OCI-LY3 (cell line): ENCODE results near the gene TTC21A.

Source experiments
- H2AFZ ChIP-seq: fragments of 200-600, 300-600 bp; shearing (Covaris generic); 2 replicates; pipeline ENCODE4 v1.6.0; 2014; ENCODE audit warnings: antibody characterized with exemption, low read depth, low read length
- H3K27ac ChIP-seq: fragments of 200-600, 300-600 bp; sonication (generic); 2 replicates; pipeline ENCODE4 v1.5.1; 2014; ENCODE audit warnings: mild to moderate bottlenecking, low read length, moderate library complexity, mixed read lengths
- H3K27me3 ChIP-seq: fragments of 200-600, 300-600 bp; sonication (generic); 2 replicates; pipeline ENCODE4 v1.6.1; 2014; ENCODE audit warnings: low read depth, low read length, mixed read lengths
- H3K36me3 ChIP-seq: fragments of 200-600, 300-600 bp; sonication (generic); replicated peaks from 2 replicates; pipeline ENCODE3; 2014; ENCODE audit warnings: low read depth, low read length, mixed read lengths
- H3K4me1 ChIP-seq: fragments of 300-600, 200-600 bp; sonication (generic); 2 replicates; pipeline ENCODE4 v1.6.1; 2014; ENCODE audit warnings: low read length, mixed read lengths
- H3K4me2 ChIP-seq: fragments of 200-600, 300-600 bp; sonication (generic); 2 replicates; pipeline ENCODE4 v1.6.1; 2014; ENCODE audit warnings: low read length, mixed read lengths
- H3K4me3 ChIP-seq: fragments of 300-600, 200-600 bp; sonication (generic); 2 replicates; pipeline ENCODE4 v1.5.1; 2014; ENCODE audit warnings: antibody characterized with exemption, mild to moderate bottlenecking, low read length, moderate library complexity
- H3K79me2 ChIP-seq: fragments of 300-600, 200-600 bp; shearing (Covaris generic); 2 replicates; pipeline ENCODE4 v1.6.1; 2014; ENCODE audit warnings: mild to moderate bottlenecking, low read length, mixed read lengths
- H3K9ac ChIP-seq: fragments of 300-600, 200-600 bp; shearing (Covaris generic); 2 replicates; pipeline ENCODE4 v1.6.0; 2014; ENCODE audit warnings: mild to moderate bottlenecking, low read length, moderate library complexity
- H3K9me3 ChIP-seq: fragments of 200-600, 300-600 bp; shearing (Covaris generic); 2 replicates; pipeline ENCODE4 v1.6.1; 2014; ENCODE audit warnings: low read length, mixed read lengths; ENCODE audit not compliant: insufficient read depth
- H4K20me1 ChIP-seq: fragments of 200-600, 300-600 bp; sonication (generic); 2 replicates; pipeline ENCODE4 v1.6.1; 2016; ENCODE audit warnings: low read length, mixed read lengths; ENCODE audit not compliant: insufficient read depth
- CTCF ChIP-seq: fragments of 200-600, 300-600 bp; sonication (generic); IDR thresholded peaks from 2 replicates; pipeline ENCODE4 v1.5.1; 2014; ENCODE audit warnings: antibody characterized with exemption, low read length, low read depth
- EZH2phosphoT487 ChIP-seq: fragments of 200-600 bp; shearing (Covaris generic); IDR thresholded peaks from 2 replicates; pipeline ENCODE4 v1.6.1; 2018; ENCODE audit warnings: antibody characterized with exemption, mixed run types, low read depth

TTC21A gene

GRCh38 chr3:39124876-39125840 lies 17.7 kb downstream of the TTC21A start:
- Histone ChIP-seq H4K20me1 (no peaks in the 10 kb centered on the region), H2AFZ (no peak overlapping the region), H3K9ac (no peak overlapping the region), H3K4me2 (no peak overlapping the region), H3K4me1 (peaks cover 31% of the 10 kb centered on the region), H3K9me3 (no peaks in the 10 kb centered on the region), H3K36me3 (no peaks in the 10 kb centered on the region), H3K79me2 (no peaks in the 10 kb centered on the region), H3K27ac (no peak overlapping the region), H3K4me3 (no peak overlapping the region), H3K27me3 (0 out of 2 replicates have a peak, but pooled peaks cover 4% of the 10 kb centered on the region)
- TF ChIP-seq EZH2phosphoT487 (no peak), CTCF (0 out of 2 replicates have a peak, but pooled peaks have one; percentile 13)

GRCh38 chr3:39125841-39126500 lies 18.5 kb downstream of the TTC21A start:
- Histone ChIP-seq H3K79me2 (no peaks in the 10 kb centered on the region), H3K27ac (no peak overlapping the region), H3K4me3 (no peak overlapping the region), H3K4me1 (peaks cover 31% of the 10 kb centered on the region), H4K20me1 (no peaks in the 10 kb centered on the region), H2AFZ (no peak overlapping the region), H3K36me3 (no peaks in the 10 kb centered on the region), H3K4me2 (no peak overlapping the region), H3K27me3 (0 out of 2 replicates have a peak, but pooled peaks cover 4% of the 10 kb centered on the region), H3K9me3 (no peaks in the 10 kb centered on the region), H3K9ac (no peak overlapping the region)
- TF ChIP-seq EZH2phosphoT487 (no peak), CTCF (no peak)

- Histone ChIP-seq H3K79me2 (no peaks in the 10 kb centered on the region), H3K9ac (no peak overlapping the region), H4K20me1 (no peaks in the 10 kb centered on the region), H2AFZ (no peak overlapping the region), H3K27ac (no peak overlapping the region), H3K27me3 (0 out of 2 replicates have a peak, but pooled peaks cover 4% of the 10 kb centered on the region), H3K4me2 (peak overlapping the region; percentile 69), H3K9me3 (no peaks in the 10 kb centered on the region), H3K36me3 (no peaks in the 10 kb centered on the region), H3K4me1 (peaks cover 31% of the 10 kb centered on the region), H3K4me3 (peak overlapping the region; percentile 22)
- TF ChIP-seq EZH2phosphoT487 (no peak), CTCF (peak; percentile 91)
Measured at GRCh38 chr3:39126532-39127071, 19.1 kb downstream of the TTC21A start.
